ENCODE measurements around the gene LILRB2.
"Not testable (repeated sequence)": the region's sequence is repeated elsewhere in the genome, so short reads cannot be mapped to it uniquely, and the experiment has no call there.

Gene LILRB2

DNA sequence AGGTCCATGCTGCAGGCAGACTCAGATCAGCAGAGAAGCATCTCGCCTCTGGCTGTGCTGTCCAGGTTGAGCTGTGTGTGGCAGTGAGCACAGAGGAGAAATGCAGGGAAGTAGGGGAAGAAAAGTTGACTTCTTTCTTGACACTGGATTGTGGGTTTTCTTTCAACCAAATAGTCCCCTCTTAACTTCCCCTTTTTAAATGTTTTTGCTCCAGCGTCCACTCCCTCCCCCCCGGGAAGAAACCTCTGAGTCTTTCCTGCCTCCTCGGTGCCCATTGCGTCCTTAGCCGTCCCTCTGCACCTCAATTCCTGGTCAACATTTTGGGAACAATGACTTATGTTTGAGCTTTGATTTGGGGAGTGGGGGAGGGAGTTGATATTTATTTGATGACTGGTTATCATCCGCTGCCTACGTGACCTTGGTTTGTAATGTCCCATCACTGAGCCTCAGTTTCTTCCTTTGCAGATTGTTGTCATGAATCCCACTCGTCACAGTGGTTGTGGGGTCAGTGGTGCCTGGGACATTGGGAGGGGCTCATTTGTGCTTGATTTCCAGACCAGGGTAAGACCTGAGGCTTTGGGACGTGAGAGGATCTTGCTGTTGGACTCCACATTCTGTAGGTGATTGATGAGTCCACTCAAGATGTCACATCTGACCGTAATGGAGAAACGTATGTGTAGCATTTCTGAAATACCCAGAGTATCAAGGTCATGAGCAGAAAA, at the start of gene LILRB2:
Gene LILRB2 (minus strand): TSS at position 104 of the 722 bp plus-strand sequence. CDS start 614 bp downstream, outside the sequence.
- DNase-seq, result peak; percentile 39

DNA sequence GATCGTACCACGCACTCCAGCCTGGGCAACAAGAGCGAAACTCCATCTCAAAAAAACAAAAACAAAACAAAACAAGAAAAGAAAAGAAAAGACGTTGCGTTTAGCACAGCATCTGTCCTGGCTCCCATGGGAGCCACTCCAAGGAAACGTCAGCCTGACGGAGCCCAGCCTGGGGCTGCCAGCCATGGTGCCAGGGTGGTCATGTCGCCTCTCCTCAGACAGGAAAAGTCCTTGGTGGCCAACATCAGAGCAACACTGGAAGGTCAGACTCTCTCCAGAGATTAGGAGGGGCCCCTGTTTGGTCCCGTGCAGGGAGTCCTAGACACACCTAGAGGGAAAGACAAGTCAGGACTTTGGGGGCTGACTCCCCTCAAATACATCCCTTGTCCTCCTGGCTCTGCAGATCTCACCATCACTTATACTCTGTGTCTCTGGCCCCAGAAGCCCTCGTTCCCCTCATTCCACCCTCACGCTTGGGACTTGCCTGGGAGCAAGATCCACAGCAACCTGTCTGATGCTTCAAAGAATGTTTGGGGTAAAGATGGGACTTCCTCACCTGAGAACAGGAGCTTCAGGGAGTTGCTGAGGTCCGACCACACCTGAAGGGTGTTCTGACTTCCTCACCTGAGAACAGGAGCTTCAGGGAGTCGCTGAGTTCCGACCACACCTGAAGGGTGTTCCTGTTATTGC, 48.7 kb upstream of the LILRB2 start:
- DNase-seq, result no peak

DNA sequence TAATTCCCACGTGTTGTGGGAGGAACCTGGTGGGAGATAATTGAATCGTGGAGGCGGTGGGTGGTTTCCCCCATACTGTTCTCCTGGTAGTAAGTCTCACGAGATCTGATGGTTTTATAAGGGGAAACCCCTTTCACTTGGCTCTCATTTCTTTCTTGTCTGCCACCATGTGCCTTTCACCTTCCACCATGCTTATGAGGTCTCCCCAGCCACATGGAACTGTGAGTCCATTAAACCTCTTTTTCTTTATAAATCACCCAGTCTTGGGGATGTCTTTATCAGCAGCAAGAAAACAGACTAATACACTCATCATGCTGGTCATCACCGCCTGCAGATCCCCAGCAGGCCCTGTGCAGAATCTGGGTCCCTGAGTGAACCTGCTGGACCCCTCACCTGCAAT, 47.9 kb upstream of the LILRB2 start:
- not testable (repeated sequence) for DNase-seq

GRCh38 chr19:54325631-54326030, 44.7 kb upstream of the LILRB2 start:
- no peak for DNase-seq

GRCh38 chr19:54325194-54325621, 44.3 kb upstream of the LILRB2 start:
- peak; percentile 76 for DNase-seq

DNA sequence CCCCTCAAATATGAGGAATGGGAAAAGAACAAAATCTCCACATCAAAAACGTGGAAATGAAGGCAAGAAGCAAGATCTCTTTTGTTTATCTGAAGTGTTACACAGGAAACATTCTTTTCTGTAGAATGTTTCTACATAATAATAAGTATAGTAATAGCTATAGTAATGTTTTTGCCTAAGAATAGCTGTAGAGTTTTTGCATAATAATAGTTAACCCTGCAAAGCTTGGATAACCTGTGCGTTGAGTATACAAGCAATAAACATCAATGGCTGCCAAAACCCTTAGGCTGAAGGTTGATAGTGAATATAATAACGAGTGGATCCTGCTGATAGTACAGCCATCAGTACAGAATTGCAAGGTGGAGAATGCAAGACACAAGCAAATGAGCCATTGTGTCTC, 43.2 kb upstream of the LILRB2 start:
- no peak for DNase-seq

DNA sequence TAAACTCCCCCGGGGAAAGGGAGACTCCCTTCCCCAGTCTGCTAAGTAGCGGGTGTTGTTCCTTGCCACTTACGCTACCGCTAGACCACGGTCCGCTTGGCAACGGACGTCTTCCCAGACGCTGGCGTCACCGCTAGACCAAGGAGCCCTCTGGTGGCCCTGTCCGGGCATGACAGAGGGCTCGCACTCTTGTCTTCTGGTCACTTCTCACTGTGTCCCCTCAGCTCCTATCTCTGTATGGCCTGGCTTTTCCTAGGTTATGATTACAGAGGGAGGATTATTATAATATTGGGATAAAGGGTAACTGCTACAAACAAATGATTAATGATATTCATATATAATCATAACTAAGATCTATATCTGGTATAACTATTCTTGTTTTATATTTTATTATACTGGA, 42.0 kb upstream of the LILRB2 start:
- not testable (repeated sequence) for DNase-seq

DNA sequence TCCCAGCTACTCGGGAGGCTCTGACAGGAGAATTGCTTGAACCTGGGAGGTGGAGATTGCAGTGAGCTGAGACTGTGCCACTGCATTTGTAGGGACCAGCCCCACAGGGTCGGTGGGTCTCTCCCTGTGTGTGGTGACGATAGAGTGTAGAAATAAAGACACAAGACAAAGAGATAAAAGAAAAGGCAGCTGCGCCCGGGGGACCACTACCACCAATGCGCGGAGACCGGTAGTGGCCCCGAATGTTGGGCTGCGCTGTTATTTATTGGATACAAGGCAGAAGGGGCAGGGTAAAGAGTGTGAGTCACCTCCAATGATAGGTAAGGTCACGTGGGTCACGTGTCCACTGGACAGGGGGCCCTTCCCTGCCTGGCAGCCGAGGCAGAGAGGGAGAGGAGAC, 41.4 kb upstream of the LILRB2 start:
- not testable (repeated sequence) for DNase-seq

GRCh38 chr19:54319892-54320670, 39.2 kb upstream of the LILRB2 start:
- DNase-seq, result no peak

DNA sequence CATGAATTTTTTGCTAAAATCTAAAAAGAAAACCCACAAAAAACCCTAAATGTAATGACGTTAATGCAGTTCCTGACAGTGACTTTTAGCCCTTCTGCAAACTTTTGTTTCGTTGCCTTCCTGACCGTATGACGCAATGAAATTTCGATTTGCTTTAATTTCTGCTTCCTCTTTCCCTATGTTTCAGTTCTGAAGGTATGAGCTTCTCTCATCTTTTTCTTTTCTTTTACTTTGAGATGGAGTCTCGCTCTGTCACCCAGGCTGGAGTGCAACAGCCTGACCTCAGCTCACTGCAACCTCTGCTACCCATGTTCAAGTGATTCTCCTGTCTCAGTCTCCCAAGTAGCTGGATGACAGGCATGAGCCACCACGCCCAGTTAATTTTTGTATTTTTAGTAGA, 38.1 kb upstream of the LILRB2 start:
- DNase-seq, result peak; percentile 49

DNA sequence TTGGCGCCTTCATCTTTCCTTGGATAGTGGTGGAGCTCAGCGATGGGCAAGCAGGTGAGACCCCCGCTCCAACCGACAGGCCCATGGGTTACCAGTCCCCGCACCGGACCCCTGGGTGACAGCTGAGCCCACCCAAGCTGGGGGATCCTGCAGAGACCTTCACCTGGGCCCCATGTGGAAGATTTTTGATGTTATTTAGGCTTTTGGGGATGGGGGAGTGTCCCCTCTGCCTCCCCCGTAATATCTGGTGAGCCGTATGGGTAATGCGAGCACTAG, 37.0 kb upstream of the LILRB2 start:
- no peak for DNase-seq

DNA sequence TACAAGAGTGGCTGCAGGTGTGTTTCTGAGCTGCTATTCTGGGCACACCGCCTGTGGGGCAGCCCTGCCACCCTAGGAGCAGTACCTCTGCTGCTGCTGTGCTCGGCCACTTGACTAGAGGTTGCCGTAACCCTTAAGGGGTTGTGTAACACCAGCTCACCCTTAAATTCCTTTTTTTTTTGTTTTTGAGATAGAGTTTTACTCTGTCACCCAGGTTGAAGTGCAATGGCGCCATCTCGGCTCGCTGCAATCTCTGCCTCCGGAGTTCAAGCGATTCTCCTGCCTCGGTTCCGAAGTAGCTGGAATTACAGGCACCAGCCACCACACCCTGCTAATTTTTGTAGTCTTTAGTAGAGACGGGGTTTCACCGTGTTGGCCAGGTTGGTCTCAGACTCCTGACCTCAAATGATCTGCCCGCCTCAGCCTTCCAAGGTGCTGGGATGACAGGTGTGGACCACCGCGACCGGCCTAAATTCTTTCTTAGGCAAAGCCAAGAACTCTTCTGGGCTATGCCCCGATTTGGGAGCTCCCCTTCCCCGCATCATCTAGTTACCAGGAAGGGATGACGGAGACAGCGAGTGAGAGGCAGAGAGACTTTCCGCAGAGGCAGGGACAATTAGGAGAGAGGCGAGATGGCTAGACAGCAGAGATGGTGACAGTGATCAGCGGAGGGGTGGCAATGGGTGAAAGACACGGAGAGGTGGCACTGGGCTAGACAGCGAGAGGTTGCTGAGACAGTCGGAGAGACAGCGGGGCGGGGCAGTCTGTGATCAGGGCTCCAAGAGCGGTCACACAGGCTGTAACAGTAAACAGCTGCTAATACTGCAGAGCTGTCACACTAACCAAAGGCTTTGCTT, 36.4 kb upstream of the LILRB2 start:
- no peak for DNase-seq

- DNase-seq, result peak; percentile 18
Measured at GRCh38 chr19:54316746-54317107, 35.8 kb upstream of the LILRB2 start.

- DNase-seq, result no peak
Measured at GRCh38 chr19:54315956-54316355, 35.0 kb upstream of the LILRB2 start.

- DNase-seq, result peak; percentile 54
Measured at GRCh38 chr19:54312436-54313377, 31.8 kb upstream of the LILRB2 start, which contains the start of gene LILRA5. Gene LILRA5, minus strand, starts transcription at chr19:54313166. Its CDS starts 147 bp downstream, at chr19:54313019.

DNA sequence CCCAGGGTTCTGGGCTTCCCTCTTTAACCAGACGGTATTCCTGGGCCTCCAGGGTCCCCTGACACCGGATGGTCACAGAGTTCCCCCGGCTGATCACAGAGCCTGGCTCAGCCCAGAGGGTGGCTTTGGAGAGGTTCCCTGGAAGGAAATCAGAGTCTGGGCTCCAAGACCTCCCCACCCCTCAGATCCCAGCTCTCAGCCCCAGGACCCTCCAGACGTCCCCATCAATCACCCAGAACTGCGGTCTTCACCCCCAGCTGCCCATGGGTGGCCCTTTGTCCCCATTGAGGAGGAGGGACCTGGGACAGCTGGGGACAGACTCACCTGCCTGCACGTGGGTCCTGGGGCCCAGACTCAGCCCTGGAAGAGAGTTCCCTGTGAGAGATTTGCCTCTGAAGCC, 31.1 kb upstream of the LILRB2 start:
- DNase-seq, result no peak

DNA sequence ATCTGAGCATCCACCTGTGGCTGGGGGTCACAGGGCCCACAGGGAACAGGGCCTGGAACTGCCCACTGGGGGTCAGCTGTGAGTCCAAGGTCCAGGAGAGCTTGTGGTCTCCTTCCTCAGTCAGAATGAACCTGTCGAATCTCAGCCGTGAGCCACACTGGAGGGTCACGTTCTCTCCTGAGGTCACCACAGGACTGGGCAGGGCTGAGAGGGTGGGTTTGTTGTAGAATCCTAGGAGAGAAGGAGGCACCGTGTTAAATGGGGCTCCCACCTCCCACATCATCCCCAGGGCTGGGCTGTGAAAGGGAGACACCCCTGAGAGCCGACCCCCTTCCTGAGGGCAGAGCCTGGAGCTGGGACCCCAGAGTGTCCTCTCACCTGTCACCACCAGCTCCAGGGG, 30.6 kb upstream of the LILRB2 start:
- no peak for DNase-seq

- no peak for DNase-seq
Measured at GRCh38 chr19:54310543-54310942, 29.6 kb upstream of the LILRB2 start.

- DNase-seq, result no peak
Measured at GRCh38 chr19:54309811-54310210, 28.9 kb upstream of the LILRB2 start.

- no peak for DNase-seq
Measured at GRCh38 chr19:54307389-54308020, 26.6 kb upstream of the LILRB2 start.

DNA sequence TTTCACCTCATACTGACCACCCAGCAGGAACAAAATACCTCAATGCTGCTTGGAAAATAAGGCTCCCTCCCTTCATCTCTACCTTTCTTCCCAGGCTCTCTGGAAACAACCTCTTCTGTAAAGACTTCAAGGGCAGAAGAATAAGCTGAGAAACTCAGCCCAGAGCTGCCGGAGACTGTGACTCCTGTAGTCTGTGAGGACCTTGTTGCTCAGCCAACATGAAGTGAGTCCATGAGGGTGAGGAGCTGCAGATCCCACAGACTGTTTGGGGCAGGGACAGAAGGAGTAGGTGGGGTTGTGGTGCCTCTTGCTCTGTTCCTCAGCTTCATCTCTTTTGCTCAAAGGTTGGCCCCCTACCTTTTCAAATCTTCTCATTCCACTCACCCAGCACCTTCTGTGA, 24.2 kb upstream of the LILRB2 start:
- DNase-seq, result no peak

Measured in hematopoietic multipotent progenitor cell treated with erythropoietin and hydrocortisone succinate and interleukin-3 and kit ligand, for 6 days (in vitro differentiated cells).